SK-N-MC (cell line): ENCODE results near the gene POLR2M.

ENCODE experiments used
- DNase-seq: peaks from one replicate; pipeline ENCODE4 v3.0.0-alpha.2; 2011; ENCODE audit warnings: low read depth, low spot score
- H3K27ac ChIP-seq: fragments of 200-600 bp; sonication (generic); 2 replicates; pipeline ENCODE4 v1.5.1; 2016; ENCODE audit warnings: mixed run types
- H3K36me3 ChIP-seq: fragments of 200-600 bp; sonication (generic); 2 replicates; pipeline ENCODE4 v1.6.1; 2017; ENCODE audit warnings: antibody characterized with exemption, low read length, mixed read lengths; ENCODE audit not compliant: insufficient read depth
- H3K4me3 ChIP-seq: fragments of 200-600 bp; sonication (generic); 2 replicates; pipeline ENCODE4 v1.5.1; 2016
- H3K9ac ChIP-seq: fragments of 200-600 bp; sonication (generic); 2 replicates; pipeline ENCODE4 v1.8.0; 2017; ENCODE audit warnings: mixed run types, mixed read lengths; ENCODE audit not compliant: insufficient read length
- H3K9me3 ChIP-seq: fragments of 200-600 bp; sonication (generic); 2 replicates; pipeline ENCODE4 v1.6.1; 2017; ENCODE audit warnings: low read depth, mild to moderate bottlenecking, antibody characterized with exemption, low read length, moderate library complexity, mixed read lengths
- EZH2 ChIP-seq: fragments of 200-600 bp; sonication (generic); IDR thresholded peaks from one replicate; pipeline ENCODE4 v1.6.1; 2017; ENCODE audit warnings: antibody characterized with exemption
- FOXP2 ChIP-seq: optimal IDR thresholded peaks from 2 replicates; pipeline ENCODE3; 2011; ENCODE audit warnings: mild to moderate bottlenecking, moderate library complexity; ENCODE audit not compliant: insufficient read depth; ENCODE audit errors: extremely low read length, control extremely low read depth
- POLR2AphosphoS5 ChIP-seq: IDR thresholded peaks from 2 replicates; pipeline ENCODE4 v1.6.1; 2012; ENCODE audit warnings: mild to moderate bottlenecking, low read depth, low read length, borderline replicate concordance

POLR2M gene

DNA sequence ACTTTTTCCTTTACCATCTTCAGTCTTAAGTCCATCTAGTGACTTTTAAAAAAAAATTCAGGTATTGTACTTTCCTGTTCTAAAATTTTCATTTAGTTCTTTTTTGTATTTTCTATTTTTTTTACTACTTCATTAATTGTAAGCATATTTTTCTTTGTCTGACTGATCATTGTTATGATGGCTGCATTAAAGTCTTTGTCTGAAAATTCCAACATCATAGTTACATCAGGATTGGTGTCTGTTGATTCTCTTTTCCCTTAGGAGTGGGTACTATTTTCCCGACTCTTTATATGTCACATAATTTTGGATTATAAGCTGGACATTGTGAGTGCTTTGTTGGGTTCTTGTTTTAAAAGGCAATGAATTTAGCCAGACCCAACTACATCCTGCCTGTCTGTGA lies 34.9 kb upstream of the POLR2M start:
- no peaks in the 10 kb centered on the region for H3K9me3 ChIP-seq
- no peaks in the 10 kb centered on the region for H3K36me3 ChIP-seq
- H3K9ac ChIP-seq: no peak overlapping the region
- H3K27ac ChIP-seq: no peak overlapping the region
- TF ChIP-seq FOXP2 (no peak), EZH2 (no peak), POLR2AphosphoS5 (no peak)
- no peak overlapping the region for H3K4me3 ChIP-seq
- DNase-seq: no peak

DNA sequence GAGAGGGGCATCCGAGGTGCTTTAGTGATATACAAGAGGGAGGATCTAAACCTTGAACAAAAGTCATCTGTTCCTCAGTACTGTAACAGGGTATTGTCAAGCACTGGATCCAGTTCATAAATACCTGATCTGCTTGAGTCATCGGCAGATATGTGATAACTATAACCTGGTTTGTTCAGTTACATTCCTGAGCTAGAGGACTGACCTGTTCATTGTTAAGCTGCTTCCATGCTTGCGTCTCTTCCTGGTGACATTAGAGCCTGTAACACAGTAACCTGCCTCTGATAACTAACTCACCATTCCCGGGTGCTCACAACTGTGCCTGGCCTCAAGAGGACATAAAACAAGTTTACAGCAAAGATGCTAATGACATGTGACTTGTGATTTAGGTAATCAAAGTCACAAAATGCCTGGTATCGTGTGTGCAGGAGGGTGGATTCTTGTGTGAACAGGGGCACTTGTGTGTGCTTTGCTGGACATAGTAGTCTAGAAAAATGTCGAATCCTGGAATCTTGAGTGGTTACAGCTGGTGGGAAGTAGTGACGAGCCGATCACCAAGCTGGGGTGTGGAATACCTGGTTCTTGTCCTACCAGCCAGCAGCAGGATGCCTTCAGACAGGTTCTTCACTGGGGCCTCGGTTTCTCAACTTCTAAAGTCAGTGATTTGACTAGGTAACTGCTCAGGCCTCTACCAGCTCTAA lies 30.9 kb upstream of the POLR2M start:
- DNase-seq: no peak
- TF ChIP-seq FOXP2: no peak
- H3K9me3 ChIP-seq: no peaks in the 10 kb centered on the region
- no peak overlapping the region for H3K27ac ChIP-seq
- no peak overlapping the region for H3K4me3 ChIP-seq
- no peaks in the 10 kb centered on the region for H3K36me3 ChIP-seq
- no peak overlapping the region for H3K9ac ChIP-seq

DNA sequence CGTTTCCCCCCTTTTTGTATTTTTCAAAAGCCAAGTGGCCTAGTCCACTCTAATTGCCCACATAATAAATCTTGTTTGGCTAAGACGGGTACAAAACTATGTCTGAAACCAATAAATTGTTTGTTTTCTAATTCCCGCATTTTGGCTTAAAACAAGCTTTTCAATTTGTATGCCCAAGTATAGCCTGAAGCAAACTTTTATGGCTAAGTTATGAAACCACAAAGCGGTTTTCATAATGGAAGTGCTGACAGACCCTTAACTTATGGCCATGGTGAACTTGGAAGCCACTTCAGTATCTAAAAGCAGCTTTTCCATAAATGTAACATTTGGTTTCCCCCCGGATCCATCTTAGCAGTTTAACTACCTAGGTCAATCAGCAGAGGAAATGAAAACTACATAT lies 29.9 kb upstream of the POLR2M start:
- Histone ChIP-seq H3K9ac (no peak overlapping the region), H3K4me3 (no peak overlapping the region), H3K9me3 (no peaks in the 10 kb centered on the region), H3K27ac (no peak overlapping the region), H3K36me3 (no peaks in the 10 kb centered on the region)
- DNase-seq: peak; percentile 64
- no peak for TF ChIP-seq FOXP2
- peak; percentile 59; the same call in 1 of the 2 replicates for TF ChIP-seq POLR2AphosphoS5

DNA sequence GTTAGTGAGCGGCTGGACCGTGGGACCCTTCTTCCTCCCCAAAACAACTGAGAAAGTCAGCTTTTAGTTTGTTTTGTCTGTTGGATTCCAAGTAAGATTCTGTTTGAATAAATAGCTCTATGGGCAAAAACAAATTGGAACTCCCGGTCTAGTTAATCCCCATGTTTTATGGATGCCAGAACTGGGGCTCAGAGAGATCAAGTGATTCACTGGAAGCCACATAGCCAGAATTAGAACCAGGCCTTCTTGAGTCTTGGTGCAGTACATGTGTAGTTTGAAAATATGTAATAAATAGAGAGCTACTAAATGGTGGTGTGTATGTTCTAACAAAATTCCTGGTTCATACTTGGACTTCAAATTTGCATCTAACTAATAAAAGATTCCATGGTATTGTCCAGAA lies 29.3 kb upstream of the POLR2M start:
- Histone ChIP-seq H3K4me3 (no peak overlapping the region), H3K36me3 (no peaks in the 10 kb centered on the region), H3K9me3 (no peaks in the 10 kb centered on the region), H3K27ac (no peak overlapping the region), H3K9ac (no peak overlapping the region)
- DNase-seq: no peak
- TF ChIP-seq EZH2 (no peak), POLR2AphosphoS5 (no peak), FOXP2 (no peak)

DNA sequence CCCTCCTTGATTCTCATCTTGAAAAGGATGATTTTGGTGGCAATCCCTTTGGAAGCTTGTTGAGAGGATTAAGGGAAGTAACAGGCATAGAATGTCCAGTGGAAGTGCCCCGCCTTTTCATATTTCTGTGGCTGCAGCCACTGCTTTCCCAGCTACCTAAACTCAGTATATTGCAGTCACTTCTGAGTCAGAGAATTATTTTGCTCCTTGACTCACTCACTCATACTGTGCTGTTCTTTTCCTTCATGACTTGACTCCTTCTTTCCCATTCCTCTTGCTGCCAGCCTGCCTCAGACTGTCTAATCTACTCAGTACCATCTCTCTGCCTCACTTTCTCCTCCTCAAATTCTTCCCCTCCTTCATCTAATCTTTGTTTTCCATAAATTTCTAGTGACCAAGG lies 26.5 kb upstream of the POLR2M start:
- no peaks in the 10 kb centered on the region for H3K9me3 ChIP-seq
- H3K27ac ChIP-seq: no peak overlapping the region
- no peak overlapping the region for H3K9ac ChIP-seq
- H3K4me3 ChIP-seq: no peak overlapping the region
- TF ChIP-seq EZH2 (no peak), FOXP2 (no peak), POLR2AphosphoS5 (no peak)
- no peak for DNase-seq
- H3K36me3 ChIP-seq: no peaks in the 10 kb centered on the region

DNA sequence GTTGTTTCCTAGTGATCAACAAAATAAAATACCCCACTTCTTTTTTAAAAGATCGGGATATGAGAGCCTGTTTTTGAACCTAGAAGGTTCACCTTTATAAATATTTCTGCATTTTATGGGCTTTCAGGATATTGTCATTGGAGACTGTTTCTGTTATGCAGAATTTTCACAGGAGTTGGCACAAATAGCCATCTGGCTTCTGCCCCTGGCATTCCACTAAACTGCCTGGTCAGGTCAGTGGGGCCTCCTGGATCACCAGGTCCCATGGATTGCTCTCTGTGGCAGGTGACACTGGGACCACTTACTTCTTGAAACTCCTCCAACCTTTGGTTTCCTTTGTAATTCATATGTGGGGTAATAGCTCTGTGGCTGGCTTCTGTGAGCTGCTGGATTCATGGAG lies 25.5 kb upstream of the POLR2M start:
- no peak overlapping the region for H3K9ac ChIP-seq
- H3K4me3 ChIP-seq: no peak overlapping the region
- no peak overlapping the region for H3K27ac ChIP-seq
- no peaks in the 10 kb centered on the region for H3K36me3 ChIP-seq
- no peak for TF ChIP-seq FOXP2
- no peak for TF ChIP-seq POLR2AphosphoS5
- TF ChIP-seq EZH2: no peak
- no peak for DNase-seq
- no peaks in the 10 kb centered on the region for H3K9me3 ChIP-seq

DNA sequence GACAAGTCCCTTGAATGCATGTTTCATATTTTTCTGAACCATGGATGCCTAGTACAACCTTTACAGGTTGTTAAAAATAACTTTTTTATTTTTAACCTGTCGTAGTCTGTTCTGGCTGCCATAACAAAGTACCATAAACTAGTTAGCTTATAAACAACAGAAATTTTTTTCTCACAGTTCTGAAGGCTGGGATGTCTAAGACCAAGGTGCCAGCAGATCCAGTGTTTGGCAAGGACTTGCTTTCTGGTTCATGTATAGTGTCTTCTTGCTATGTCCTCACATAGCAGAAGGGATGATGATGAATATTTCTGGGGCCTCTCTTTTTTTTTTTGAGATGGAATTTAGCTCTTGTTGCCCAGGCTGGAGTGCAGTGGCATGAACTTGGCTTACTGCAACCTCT lies 23.0 kb upstream of the POLR2M start:
- Histone ChIP-seq H3K9ac (no peak overlapping the region), H3K27ac (no peak overlapping the region), H3K36me3 (no peaks in the 10 kb centered on the region), H3K9me3 (no peaks in the 10 kb centered on the region), H3K4me3 (no peak overlapping the region)
- TF ChIP-seq EZH2: no peak
- TF ChIP-seq POLR2AphosphoS5: no peak
- no peak for TF ChIP-seq FOXP2
- no peak for DNase-seq

DNA sequence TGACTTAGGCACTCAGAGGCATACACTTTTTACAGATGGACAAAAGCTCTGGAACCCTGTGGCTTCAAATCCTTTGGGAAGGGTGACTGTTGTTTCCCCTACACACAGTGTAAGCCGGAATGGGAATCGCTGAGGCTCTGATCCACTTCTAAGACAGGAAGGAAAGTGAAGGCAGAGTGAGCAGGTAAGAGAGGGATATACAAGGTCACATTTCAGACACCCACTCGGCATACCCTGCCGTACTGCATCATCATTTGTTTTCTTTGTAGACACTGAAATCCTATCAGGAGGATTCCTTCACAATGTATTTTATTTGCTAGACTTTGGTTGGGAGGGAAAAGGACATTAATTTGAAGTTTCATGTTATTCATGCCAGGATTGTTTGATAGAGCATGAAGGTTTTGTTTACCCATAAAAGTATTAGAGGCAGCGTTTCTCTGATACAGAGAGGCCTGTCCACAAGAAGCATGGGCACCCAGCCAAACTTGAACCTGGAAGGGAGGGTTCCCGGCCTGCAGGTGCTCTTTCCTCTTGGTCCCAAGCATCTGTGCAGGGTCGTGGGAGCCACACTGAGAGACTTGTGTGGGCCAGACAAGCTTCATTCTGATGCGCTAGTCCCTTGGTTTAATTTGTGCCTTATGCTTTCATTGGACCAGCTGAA lies 21.9 kb upstream of the POLR2M start:
- no peak overlapping the region for H3K27ac ChIP-seq
- DNase-seq: no peak
- no peak for TF ChIP-seq POLR2AphosphoS5
- TF ChIP-seq FOXP2: no peak
- no peak overlapping the region for H3K4me3 ChIP-seq
- no peak overlapping the region for H3K9ac ChIP-seq
- no peaks in the 10 kb centered on the region for H3K9me3 ChIP-seq
- H3K36me3 ChIP-seq: no peaks in the 10 kb centered on the region

DNA sequence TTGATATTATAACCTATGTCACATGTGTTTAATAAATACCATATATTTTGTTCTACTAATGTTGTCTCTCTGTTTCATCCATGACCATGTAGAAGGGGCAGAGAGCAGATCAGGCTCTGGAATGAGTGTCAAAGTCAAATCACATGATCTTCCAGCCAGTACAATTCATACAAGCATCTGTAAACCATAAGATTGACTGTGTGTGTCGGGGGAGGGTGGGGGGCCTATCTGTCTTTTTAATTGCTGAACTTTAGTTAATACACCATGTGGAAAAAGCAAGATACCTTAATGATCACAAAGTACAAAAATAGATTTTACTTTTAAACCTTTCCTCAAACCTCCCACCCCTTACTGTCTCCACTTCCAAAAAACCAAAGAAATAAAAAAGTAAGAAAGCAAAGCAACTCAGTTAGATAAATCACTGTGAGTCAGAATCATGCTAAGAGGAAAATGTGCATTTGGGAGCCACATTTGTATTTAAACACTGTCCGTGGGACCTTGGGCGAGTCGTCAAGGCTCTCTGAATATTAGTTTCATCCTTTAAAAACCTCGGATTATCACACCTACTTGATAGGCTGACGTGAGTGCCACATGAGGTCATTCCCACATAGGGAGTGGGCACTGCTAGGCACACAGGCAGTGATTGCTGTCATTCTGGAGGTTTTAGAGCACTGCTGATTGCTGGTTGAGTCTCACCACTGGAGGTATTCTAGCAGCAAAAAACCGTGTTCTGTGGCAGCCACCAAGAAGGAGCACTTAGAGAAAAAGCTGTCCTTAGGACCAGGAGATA lies 21.0 kb upstream of the POLR2M start:
- Histone ChIP-seq H3K36me3 (no peaks in the 10 kb centered on the region), H3K4me3 (no peak overlapping the region), H3K9ac (no peak overlapping the region), H3K9me3 (no peaks in the 10 kb centered on the region), H3K27ac (no peak overlapping the region)
- TF ChIP-seq FOXP2 (no peak), POLR2AphosphoS5 (no peak), EZH2 (no peak)
- no peak for DNase-seq
